Measurements from ENCODE around the gene NPAS3.

DNA sequence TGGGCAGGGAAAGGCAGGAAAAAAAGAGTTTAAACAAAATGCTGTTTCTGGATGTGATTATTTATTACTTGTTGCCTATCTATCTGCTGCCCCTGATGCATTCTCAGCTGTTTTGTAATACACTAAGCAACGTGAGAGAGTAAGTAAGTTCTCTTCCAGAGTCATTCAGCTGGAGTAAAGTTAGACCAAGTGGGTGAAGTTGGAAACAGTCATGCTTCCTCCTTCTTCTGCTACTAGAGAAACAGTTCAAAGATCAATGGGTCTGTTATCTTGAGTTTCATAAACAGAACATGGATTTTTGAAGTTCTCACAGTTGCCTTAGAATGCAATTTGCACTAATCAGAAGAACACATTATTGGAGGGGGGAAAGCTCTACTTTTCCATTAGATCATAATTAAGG is 732.9 kb downstream of the NPAS3 start:
- TF ChIP-seq, protein P1, sequence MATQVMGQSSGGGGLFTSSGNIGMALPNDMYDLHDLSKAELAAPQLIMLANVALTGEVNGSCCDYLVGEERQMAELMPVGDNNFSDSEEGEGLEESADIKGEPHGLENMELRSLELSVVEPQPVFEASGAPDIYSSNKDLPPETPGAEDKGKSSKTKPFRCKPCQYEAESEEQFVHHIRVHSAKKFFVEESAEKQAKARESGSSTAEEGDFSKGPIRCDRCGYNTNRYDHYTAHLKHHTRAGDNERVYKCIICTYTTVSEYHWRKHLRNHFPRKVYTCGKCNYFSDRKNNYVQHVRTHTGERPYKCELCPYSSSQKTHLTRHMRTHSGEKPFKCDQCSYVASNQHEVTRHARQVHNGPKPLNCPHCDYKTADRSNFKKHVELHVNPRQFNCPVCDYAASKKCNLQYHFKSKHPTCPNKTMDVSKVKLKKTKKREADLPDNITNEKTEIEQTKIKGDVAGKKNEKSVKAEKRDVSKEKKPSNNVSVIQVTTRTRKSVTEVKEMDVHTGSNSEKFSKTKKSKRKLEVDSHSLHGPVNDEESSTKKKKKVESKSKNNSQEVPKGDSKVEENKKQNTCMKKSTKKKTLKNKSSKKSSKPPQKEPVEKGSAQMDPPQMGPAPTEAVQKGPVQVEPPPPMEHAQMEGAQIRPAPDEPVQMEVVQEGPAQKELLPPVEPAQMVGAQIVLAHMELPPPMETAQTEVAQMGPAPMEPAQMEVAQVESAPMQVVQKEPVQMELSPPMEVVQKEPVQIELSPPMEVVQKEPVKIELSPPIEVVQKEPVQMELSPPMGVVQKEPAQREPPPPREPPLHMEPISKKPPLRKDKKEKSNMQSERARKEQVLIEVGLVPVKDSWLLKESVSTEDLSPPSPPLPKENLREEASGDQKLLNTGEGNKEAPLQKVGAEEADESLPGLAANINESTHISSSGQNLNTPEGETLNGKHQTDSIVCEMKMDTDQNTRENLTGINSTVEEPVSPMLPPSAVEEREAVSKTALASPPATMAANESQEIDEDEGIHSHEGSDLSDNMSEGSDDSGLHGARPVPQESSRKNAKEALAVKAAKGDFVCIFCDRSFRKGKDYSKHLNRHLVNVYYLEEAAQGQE (IDR thresholded peaks at IDR 0.05; ENCODE audit: low read depth): no peak
- TF ChIP-seq EZH2 (IDR thresholded peaks at IDR 0.05) (no peak), CEBPB (IDR thresholded peaks at IDR 0.05; ENCODE audit: low read depth) (no peak)
